Upper lobe of left lung (tissue), 6 donors: ENCODE data around the gene U2AF2. TPM values are rescaled to one million over a fixed set of nuclear protein-coding genes. Genes with fewer than 3 reads are reported as not detected.

ENCODE experiments used
- ATAC-seq, 2 donors: fragments of 200-7000 bp; cut with Tn5 transposase; one replicate each; pipeline ENCODE4 v1.9.1; 2022; ENCODE audit warnings: mild to moderate bottlenecking in 2 of 2, moderate library complexity in 2 of 2; ENCODE audit not compliant: low FRiP score in 2 of 2
- DNase-seq, 2 donors: peaks; one replicate each; pipeline ENCODE4 v3.0.0-alpha.2; 2019 to 2020
- H3K27ac ChIP-seq, 4 donors: fragments of 200-600 bp; sonication (generic); one replicate each; pipeline ENCODE4 v1.5.1; 2016 to 2019
- H3K27me3 ChIP-seq, 4 donors: fragments of 200-600 bp; sonication (generic); one replicate each; pipeline ENCODE4 v1.5.1; 2017 to 2019
- H3K36me3 ChIP-seq, 4 donors: fragments of 200-600 bp; sonication (generic); one replicate each; pipeline ENCODE4 v1.5.1; 2016 to 2019
- H3K4me1 ChIP-seq, 4 donors: fragments of 200-600 bp; sonication (generic); one replicate each; pipeline ENCODE4 v1.5.1; 2018 to 2019
- H3K4me3 ChIP-seq, 4 donors: fragments of 200-600 bp; sonication (generic); one replicate each; pipeline ENCODE4 v1.5.1; 2017 to 2019; ENCODE audit warnings: mild to moderate bottlenecking in 2 of 4, moderate library complexity in 1 of 4
- H3K9me3 ChIP-seq, 4 donors: fragments of 200-600 bp; sonication (generic); one replicate each; pipeline ENCODE4 v1.5.1; 2018 to 2019
- EP300 ChIP-seq, 4 donors: sonication (generic); formaldehyde crosslinking; IDR thresholded peaks; one replicate each; pipeline ENCODE4 v1.5.1; 2017; ENCODE audit warnings: antibody characterized with exemption in 4 of 4, control low read depth in 2 of 4
- POLR2A ChIP-seq, 4 donors: fragments of 450-650 bp; IDR thresholded peaks; one replicate each; pipeline ENCODE4 v1.5.1; 2016 to 2017; ENCODE audit warnings: antibody characterized with exemption in 4 of 4, mild to moderate bottlenecking in 2 of 4
- POLR2AphosphoS5 ChIP-seq, 2 donors: sonication (generic); formaldehyde crosslinking; IDR thresholded peaks; one replicate each; pipeline ENCODE4 v1.5.1; 2017; ENCODE audit warnings: antibody characterized with exemption in 2 of 2
- WGBS, 2 donors: methylation state at CpG; one replicate each; pipeline ENCODE4 v1.1.5; 2017 to 2018; 5-methylcytosine and 5-hydroxymethylcytosine counted together
- total RNA-seq, 6 donors: library from RNA; depleted of rRNA in 4 of 6; stranded (reverse); fragments of >200 nt in 4 of 6; gene quantifications; one replicate each; pipeline versions ENCODE4 v1.1.0 to v1.2.1, GENCODE V29; 2016 to 2021
- TF ChIP-seq, protein P1 (sequence below), 6 experiments: fragments of 450-650 bp in 4 of 6; fragments of 200-600 bp in 2 of 6; sonication (generic) in 2 of 6; IDR thresholded peaks; one replicate each; pipeline ENCODE4 v1.5.1; 2016 to 2019; ENCODE audit warnings: antibody characterized with exemption in 6 of 6
- donor health status: DM: no; HTN: no; CAD: no; lungs with moderate emphysema.
- donor health status: DM: no; HTN: yes; CAD: no; lungs with severe emphysema.

The U2AF2 gene
- total RNA-seq, 6 donors from 2014 or later = 57.7 to 294 (median 157) TPM

DNA sequence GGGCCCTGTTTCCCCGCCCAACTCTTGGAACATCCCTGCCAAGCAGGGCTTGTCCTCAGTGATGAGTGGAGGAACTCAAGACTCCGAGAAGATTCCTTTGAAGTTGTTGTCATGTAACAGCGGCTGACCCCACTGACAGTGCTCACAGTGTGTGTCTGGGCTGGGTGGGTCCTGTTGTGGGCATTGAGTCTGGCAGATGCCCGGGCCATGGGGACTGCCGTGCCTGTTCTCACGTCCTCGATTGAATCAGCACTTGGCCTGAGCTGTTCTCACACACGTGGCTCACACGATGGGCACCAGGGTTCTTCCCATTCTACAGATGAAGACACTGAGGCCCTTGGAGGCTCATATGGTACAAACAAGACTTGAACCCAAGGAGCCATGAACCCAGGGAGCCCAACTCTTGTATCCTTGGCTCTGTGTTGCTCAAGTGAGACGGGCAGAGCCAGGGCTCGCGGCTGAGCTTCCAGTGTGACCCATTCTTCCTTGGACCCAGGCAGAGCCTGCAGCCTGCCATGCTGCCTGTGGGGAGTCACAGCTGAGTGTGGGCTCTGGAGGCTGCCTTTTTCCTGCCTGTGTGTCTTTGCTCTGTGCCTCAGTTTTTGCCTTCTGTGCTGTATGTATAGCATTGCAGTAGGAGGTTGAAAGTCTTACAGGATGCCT is 11.6 kb downstream of the U2AF2 start:
- TF ChIP-seq, protein P1, sequence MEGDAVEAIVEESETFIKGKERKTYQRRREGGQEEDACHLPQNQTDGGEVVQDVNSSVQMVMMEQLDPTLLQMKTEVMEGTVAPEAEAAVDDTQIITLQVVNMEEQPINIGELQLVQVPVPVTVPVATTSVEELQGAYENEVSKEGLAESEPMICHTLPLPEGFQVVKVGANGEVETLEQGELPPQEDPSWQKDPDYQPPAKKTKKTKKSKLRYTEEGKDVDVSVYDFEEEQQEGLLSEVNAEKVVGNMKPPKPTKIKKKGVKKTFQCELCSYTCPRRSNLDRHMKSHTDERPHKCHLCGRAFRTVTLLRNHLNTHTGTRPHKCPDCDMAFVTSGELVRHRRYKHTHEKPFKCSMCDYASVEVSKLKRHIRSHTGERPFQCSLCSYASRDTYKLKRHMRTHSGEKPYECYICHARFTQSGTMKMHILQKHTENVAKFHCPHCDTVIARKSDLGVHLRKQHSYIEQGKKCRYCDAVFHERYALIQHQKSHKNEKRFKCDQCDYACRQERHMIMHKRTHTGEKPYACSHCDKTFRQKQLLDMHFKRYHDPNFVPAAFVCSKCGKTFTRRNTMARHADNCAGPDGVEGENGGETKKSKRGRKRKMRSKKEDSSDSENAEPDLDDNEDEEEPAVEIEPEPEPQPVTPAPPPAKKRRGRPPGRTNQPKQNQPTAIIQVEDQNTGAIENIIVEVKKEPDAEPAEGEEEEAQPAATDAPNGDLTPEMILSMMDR (IDR thresholded peaks at IDR 0.05) = no peak
- TF ChIP-seq EP300 (IDR thresholded peaks at IDR 0.05) = no peak
- TF ChIP-seq POLR2AphosphoS5 (IDR thresholded peaks at IDR 0.05) = no peak
- TF ChIP-seq POLR2A (IDR thresholded peaks at IDR 0.05) = no peak
- H3K27ac ChIP-seq = no peak overlapping the region
- ATAC-seq (no peak), DNase-seq (no peak)
- peaks cover 61 to 100% (median 92%) of the 10 kb centered on the region in 4 donors for H3K36me3 ChIP-seq
- H3K4me3 ChIP-seq = no peak overlapping the region
- H3K4me1 ChIP-seq = peaks cover 0 to 14% (median 0%) of the 10 kb centered on the region in 4 donors
- 86 to 87% methylated on average over 9 to 12 of the region's 12 CpGs for WGBS, 2 donors
- H3K27me3 ChIP-seq = no peaks in the 10 kb centered on the region
- no peaks in the 10 kb centered on the region for H3K9me3 ChIP-seq

DNA sequence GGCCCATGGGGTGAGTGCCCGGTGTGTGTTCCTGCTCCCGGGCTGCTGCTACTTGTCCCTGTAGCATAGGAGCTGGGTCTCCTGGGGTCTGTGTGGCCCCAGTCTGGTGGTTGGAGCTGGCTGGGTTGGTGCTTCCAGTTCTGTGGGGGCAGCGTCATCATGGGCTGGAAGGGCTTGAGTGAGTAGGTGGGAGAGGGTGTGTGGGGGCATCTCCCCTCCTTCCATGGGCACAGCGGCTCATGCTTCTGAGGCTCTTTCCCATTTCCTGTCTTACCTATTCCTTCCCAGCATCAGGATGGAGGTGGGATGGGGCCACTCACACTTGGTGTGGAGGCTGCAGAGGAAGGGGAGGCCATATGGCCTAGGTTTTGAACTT is 12.2 kb downstream of the U2AF2 start:
- Histone ChIP-seq H3K4me3 (no peak overlapping the region), H3K27me3 (no peaks in the 10 kb centered on the region), H3K27ac (no peak overlapping the region), H3K36me3 (peaks cover 58 to 95% (median 87%) of the 10 kb centered on the region in 4 donors), H3K4me1 (peaks cover 0 to 18% (median 0%) of the 10 kb centered on the region in 4 donors), H3K9me3 (no peaks in the 10 kb centered on the region)
- DNase-seq = no peak
- TF ChIP-seq EP300 (IDR thresholded peaks at IDR 0.05) (no peak), POLR2AphosphoS5 (IDR thresholded peaks at IDR 0.05) (no peak), POLR2A (IDR thresholded peaks at IDR 0.05) (no peak)
- TF ChIP-seq, protein P1 (IDR thresholded peaks at IDR 0.05) = no peak
- ATAC-seq = no peak
- WGBS, 2 donors = 92 to 100% methylated on average over 2 to 4 of the region's 4 CpGs

DNA sequence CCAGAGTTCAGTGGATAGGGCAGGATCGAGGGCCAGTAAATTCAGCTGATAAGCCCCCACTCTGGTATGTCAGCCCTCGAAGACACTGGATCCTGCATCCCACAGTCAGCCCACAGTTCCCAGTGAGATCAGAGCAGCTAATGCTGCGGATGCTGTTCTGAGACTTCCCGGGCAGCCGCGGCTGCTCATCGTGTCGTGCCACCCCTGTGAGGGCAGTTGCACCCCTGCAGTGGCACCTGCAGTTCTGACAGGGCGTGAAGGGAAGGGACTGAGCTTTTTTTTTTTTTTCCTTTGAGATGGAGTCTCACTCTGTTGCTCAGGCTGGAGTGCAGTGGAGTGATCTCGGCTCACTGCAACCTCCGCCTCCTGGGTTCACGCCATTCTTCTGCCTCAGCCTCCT is 12.7 kb downstream of the U2AF2 start:
- Histone ChIP-seq H3K36me3 (peaks cover 55 to 90% (median 84%) of the 10 kb centered on the region in 4 donors), H3K27me3 (no peaks in the 10 kb centered on the region), H3K4me3 (no peak overlapping the region), H3K4me1 (peaks cover 0 to 18% (median 0%) of the 10 kb centered on the region in 4 donors), H3K9me3 (no peaks in the 10 kb centered on the region), H3K27ac (no peak overlapping the region)
- WGBS, 2 donors = 89 to 93% methylated on average over 12 of the region's 12 CpGs
- ATAC-seq (no peak), DNase-seq (no peak)
- TF ChIP-seq EP300 (IDR thresholded peaks at IDR 0.05) (no peak), POLR2A (IDR thresholded peaks at IDR 0.05) (no peak), POLR2AphosphoS5 (IDR thresholded peaks at IDR 0.05) (no peak)
- TF ChIP-seq, protein P1 (IDR thresholded peaks at IDR 0.05) = no peak

DNA sequence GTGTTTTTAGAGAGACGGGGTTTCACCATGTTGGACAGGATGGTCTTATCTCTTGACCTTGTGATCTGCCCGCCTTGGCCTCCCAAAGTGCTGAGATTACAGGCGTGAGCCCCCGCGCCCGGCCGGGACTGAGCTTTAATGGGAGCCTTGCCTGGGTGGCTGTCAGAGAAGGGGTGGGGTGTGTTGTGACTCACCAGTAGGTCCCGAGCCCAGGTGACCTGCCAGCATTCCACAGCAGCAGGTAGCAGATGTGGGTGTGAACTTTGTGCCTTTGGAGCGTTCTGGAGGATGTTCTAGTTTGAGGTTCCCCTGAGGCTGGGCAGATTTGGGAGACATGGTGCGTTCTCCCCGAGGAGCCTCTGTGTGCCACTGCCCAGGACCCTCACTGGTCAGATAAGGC is 13.1 kb downstream of the U2AF2 start:
- ATAC-seq = no peak
- H3K4me1 ChIP-seq = peaks cover 0 to 18% (median 0%) of the 10 kb centered on the region in 4 donors

More for the DNA sequence above, 13.1 kb downstream of the U2AF2 start:
- Histone ChIP-seq H3K27me3 (no peaks in the 10 kb centered on the region), H3K36me3 (peaks cover 50 to 89% (median 80%) of the 10 kb centered on the region in 4 donors), H3K4me3 (no peak overlapping the region), H3K9me3 (no peaks in the 10 kb centered on the region), H3K27ac (no peak overlapping the region)
- WGBS, 2 donors = 81 to 91% methylated on average over 7 to 11 of the region's 11 CpGs
- TF ChIP-seq, protein P1 (IDR thresholded peaks at IDR 0.05) = no peak
- TF ChIP-seq EP300 (IDR thresholded peaks at IDR 0.05) = no peak
- no peak for TF ChIP-seq POLR2AphosphoS5 (IDR thresholded peaks at IDR 0.05)
- no peak for TF ChIP-seq POLR2A (IDR thresholded peaks at IDR 0.05)
- no peak for DNase-seq
